H9 (cell line): ENCODE measurements around the gene ATXN10. TPM values are rescaled to one million over a fixed set of nuclear protein-coding genes. Genes with fewer than 3 reads are reported as not detected.

Experiments used
- DNase-seq: peaks from one replicate; pipeline ENCODE4 v3.0.0-alpha.2; 2017
- H2AFZ ChIP-seq: one replicate; pipeline ENCODE4 v1.6.1; 2013; ENCODE audit warnings: mild to moderate bottlenecking, low read length, control low read depth, moderate library complexity
- H2AK5ac ChIP-seq: 2 replicates; pipeline ENCODE4 v1.6.1; 2013; ENCODE audit warnings: low read length, control low read depth, mixed read lengths; ENCODE audit not compliant: insufficient read length
- H2BK120ac ChIP-seq: one replicate; pipeline ENCODE4 v1.6.1; 2013; ENCODE audit warnings: low read depth, mild to moderate bottlenecking, low read length, control low read depth, inconsistent platforms; ENCODE audit not compliant: poor library complexity, severe bottlenecking
- H2BK12ac ChIP-seq: 2 replicates; pipeline ENCODE4 v1.6.1; 2013; ENCODE audit warnings: low read length, control low read depth, mixed read lengths, low read depth; ENCODE audit not compliant: insufficient read length
- H2BK15ac ChIP-seq: 2 replicates; pipeline ENCODE4 v1.6.1; 2013; ENCODE audit warnings: low read depth, low read length, control low read depth
- H2BK20ac ChIP-seq: one replicate; pipeline ENCODE4 v1.6.1; 2013; ENCODE audit warnings: low read depth, mild to moderate bottlenecking, low read length, control low read depth, inconsistent platforms; ENCODE audit not compliant: poor library complexity, severe bottlenecking
- H2BK5ac ChIP-seq: 2 replicates; pipeline ENCODE4 v1.6.1; 2013; ENCODE audit warnings: low read length, control low read depth, mixed read lengths; ENCODE audit not compliant: insufficient read length
- H3K14ac ChIP-seq: 2 replicates; pipeline ENCODE4 v1.6.1; 2013; ENCODE audit warnings: low read length, control low read depth; ENCODE audit not compliant: insufficient read depth
- H3K18ac ChIP-seq: 2 replicates; pipeline ENCODE4 v1.6.1; 2013; ENCODE audit warnings: low read depth, mild to moderate bottlenecking, mixed read lengths, low read length, control low read depth; ENCODE audit not compliant: insufficient read length
- H3K23ac ChIP-seq: 2 replicates; pipeline ENCODE4 v1.6.1; 2013; ENCODE audit warnings: low read length, control low read depth, mixed read lengths, low read depth; ENCODE audit not compliant: insufficient read length
- H3K23me2 ChIP-seq: 2 replicates; pipeline ENCODE4 v1.6.1; 2013; ENCODE audit warnings: low read depth, mild to moderate bottlenecking, mixed read lengths, low read length, control low read depth; ENCODE audit not compliant: insufficient read length, poor library complexity, severe bottlenecking
- H3K27ac ChIP-seq: 2 replicates; pipeline ENCODE4 v1.5.1; 2013; ENCODE audit warnings: low read length, control low read depth, mixed read lengths, low read depth; ENCODE audit not compliant: insufficient read length
- H3K27me3 ChIP-seq: 2 replicates; pipeline ENCODE4 v1.6.1; 2013; ENCODE audit warnings: low read length, control low read depth, inconsistent platforms; ENCODE audit not compliant: insufficient read depth
- H3K4ac ChIP-seq: 2 replicates; pipeline ENCODE4 v1.6.1; 2013; ENCODE audit warnings: low read depth, mild to moderate bottlenecking, control low read depth, inconsistent platforms, low read length, moderate library complexity
- H3K4me1 ChIP-seq: 2 replicates; pipeline ENCODE4 v1.6.1; 2013; ENCODE audit warnings: low read length, control low read depth, inconsistent platforms; ENCODE audit not compliant: insufficient read depth
- H3K4me2 ChIP-seq: 2 replicates; pipeline ENCODE4 v1.6.1; 2013; ENCODE audit warnings: low read length, control low read depth, mixed read lengths; ENCODE audit not compliant: insufficient read length, insufficient read depth
- H3K56ac ChIP-seq: 2 replicates; pipeline ENCODE4 v1.6.1; 2013; ENCODE audit warnings: low read depth, mild to moderate bottlenecking, mixed read lengths, low read length, control low read depth; ENCODE audit not compliant: insufficient read length
- H3K79me1 ChIP-seq: 2 replicates; pipeline ENCODE4 v1.6.1; 2013; ENCODE audit warnings: low read depth, mild to moderate bottlenecking, moderate library complexity, low read length, control low read depth, inconsistent platforms; ENCODE audit not compliant: insufficient read depth, poor library complexity, severe bottlenecking
- H3K79me2 ChIP-seq: 2 replicates; pipeline ENCODE4 v1.6.1; 2013; ENCODE audit warnings: low read length, control low read depth, inconsistent platforms; ENCODE audit not compliant: insufficient read depth
- H3K9ac ChIP-seq: 2 replicates; pipeline ENCODE4 v1.6.1; 2013; ENCODE audit warnings: low read length, control low read depth, mixed read lengths; ENCODE audit not compliant: insufficient read length; ENCODE audit errors: extremely low read depth
- H3K9me3 ChIP-seq: one replicate; pipeline ENCODE4 v1.6.1; 2013; ENCODE audit warnings: low read depth, low read length, inconsistent platforms; ENCODE audit not compliant: control insufficient read depth
- H3T11ph ChIP-seq: one replicate; pipeline ENCODE4 v1.6.1; 2013; ENCODE audit warnings: mild to moderate bottlenecking, low read length, control low read depth, inconsistent platforms
- H4K20me1 ChIP-seq: one replicate; pipeline ENCODE4 v1.6.1; 2013; ENCODE audit not compliant: control insufficient read depth, insufficient read length, insufficient read depth
- H4K5ac ChIP-seq: 2 replicates; pipeline ENCODE4 v1.6.1; 2013; ENCODE audit warnings: low read depth, mild to moderate bottlenecking, mixed read lengths, low read length, control low read depth; ENCODE audit not compliant: insufficient read length
- H4K8ac ChIP-seq: replicated peaks from 2 replicates; pipeline ENCODE4 v1.6.1; 2013; ENCODE audit warnings: low read length, control low read depth, mixed read lengths, low read depth; ENCODE audit not compliant: insufficient read length
- H4K91ac ChIP-seq: 2 replicates; pipeline ENCODE4 v1.6.1; 2013; ENCODE audit warnings: low read depth, mild to moderate bottlenecking, moderate library complexity, mixed read lengths, low read length, control low read depth; ENCODE audit not compliant: insufficient read length
- H3K27ac Mint-ChIP-seq, 3 experiments: 2 replicates in 2 of 3; 3 replicates in 1 of 3; pipeline ENCODE4 v1.8.0; 2020 to 2021; ENCODE audit warnings: mixed read lengths in 3 of 3, mild to moderate bottlenecking in 1 of 3, moderate library complexity in 1 of 3
- H3K27me3 Mint-ChIP-seq: 2 replicates; pipeline ENCODE4 v1.8.0; 2021; ENCODE audit warnings: low read depth, mild to moderate bottlenecking, moderate library complexity, mixed read lengths
- H3K36me3 Mint-ChIP-seq, 3 experiments: 2 replicates in 2 of 3; 3 replicates in 1 of 3; pipeline ENCODE4 v1.8.0; 2020 to 2021; ENCODE audit warnings: low read depth in 3 of 3, mixed read lengths in 3 of 3; ENCODE audit not compliant: insufficient read depth in 1 of 3
- H3K4me1 Mint-ChIP-seq, 2 experiments: 2 replicates each; pipeline ENCODE4 v1.8.0; 2020; ENCODE audit warnings: mixed read lengths in 2 of 2
- H3K4me3 Mint-ChIP-seq, 2 experiments: 2 replicates in 1 of 2; 3 replicates in 1 of 2; pipeline ENCODE4 v1.8.0; 2020 to 2021; ENCODE audit warnings: mild to moderate bottlenecking in 2 of 2, mixed read lengths in 2 of 2, moderate library complexity in 1 of 2
- H3K9me3 Mint-ChIP-seq, 2 experiments: 2 replicates in 1 of 2; 3 replicates in 1 of 2; pipeline ENCODE4 v1.8.0; 2020; ENCODE audit warnings: mild to moderate bottlenecking in 2 of 2, mixed read lengths in 2 of 2, moderate library complexity in 1 of 2
- WGBS: extraction: QIAGEN DNeasy Blood & Tissue Kit; methylation state at CpG from one replicate; pipeline ENCODE4 v1.1.7; 2013; ENCODE audit warnings: missing lambda C conversion rate, low lambda C conversion rate, mixed read lengths; ENCODE audit not compliant: insufficient read length; ENCODE audit errors: extremely low coverage; 5-methylcytosine and 5-hydroxymethylcytosine counted together
- total RNA-seq: library from RNA; stranded (reverse); gene quantifications from 2 replicates; pipeline ENCODE4 v1.2.1, GENCODE V29; 2021
- TF ChIP-seq, protein P1 (sequence below): fragments of 200-600 bp; sonication (generic); conservative IDR thresholded peaks from 3 replicates; pipeline ENCODE4 v1.8.0; 2021; ENCODE audit warnings: antibody characterized with exemption, mild to moderate bottlenecking

The ATXN10 gene
- total RNA-seq, 1 experiment from 2014 or later: 210 TPM

DNA sequence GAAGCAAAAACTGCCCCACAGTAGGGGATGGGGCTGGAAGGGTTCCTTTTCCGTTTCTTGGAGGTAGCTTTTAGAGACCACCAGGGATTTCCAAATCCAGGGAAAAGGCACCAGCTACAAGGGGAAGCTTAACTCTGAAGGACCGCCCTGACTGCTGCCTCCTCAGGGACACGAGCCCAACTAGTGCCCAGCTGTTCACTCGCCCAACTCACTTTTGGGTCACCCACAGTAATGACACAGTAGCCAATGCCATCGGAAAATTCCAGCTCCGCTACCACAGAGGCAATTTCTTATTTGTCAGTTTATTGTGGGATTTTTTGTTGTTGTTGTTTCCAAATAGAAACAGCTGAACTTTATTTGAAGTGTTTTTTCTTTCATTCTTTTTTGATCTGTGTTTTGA is 141.3 kb downstream of the ATXN10 start:
- H3K36me3 Mint-ChIP-seq: peaks cover 14 to 33% (median 24%) of the 10 kb centered on the region in 3 experiments; a peak in 6 of 7 replicates
- TF ChIP-seq, protein P1, sequence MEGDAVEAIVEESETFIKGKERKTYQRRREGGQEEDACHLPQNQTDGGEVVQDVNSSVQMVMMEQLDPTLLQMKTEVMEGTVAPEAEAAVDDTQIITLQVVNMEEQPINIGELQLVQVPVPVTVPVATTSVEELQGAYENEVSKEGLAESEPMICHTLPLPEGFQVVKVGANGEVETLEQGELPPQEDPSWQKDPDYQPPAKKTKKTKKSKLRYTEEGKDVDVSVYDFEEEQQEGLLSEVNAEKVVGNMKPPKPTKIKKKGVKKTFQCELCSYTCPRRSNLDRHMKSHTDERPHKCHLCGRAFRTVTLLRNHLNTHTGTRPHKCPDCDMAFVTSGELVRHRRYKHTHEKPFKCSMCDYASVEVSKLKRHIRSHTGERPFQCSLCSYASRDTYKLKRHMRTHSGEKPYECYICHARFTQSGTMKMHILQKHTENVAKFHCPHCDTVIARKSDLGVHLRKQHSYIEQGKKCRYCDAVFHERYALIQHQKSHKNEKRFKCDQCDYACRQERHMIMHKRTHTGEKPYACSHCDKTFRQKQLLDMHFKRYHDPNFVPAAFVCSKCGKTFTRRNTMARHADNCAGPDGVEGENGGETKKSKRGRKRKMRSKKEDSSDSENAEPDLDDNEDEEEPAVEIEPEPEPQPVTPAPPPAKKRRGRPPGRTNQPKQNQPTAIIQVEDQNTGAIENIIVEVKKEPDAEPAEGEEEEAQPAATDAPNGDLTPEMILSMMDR: no peak
- H3K23me2 ChIP-seq: no peaks in the 10 kb centered on the region

More for the DNA sequence above, 141.3 kb downstream of the ATXN10 start:
- Histone ChIP-seq H2AFZ (no peak overlapping the region), H2BK120ac (no peak overlapping the region), H3K4me2 (no peak overlapping the region), H3K9ac (no peak overlapping the region), H3K4me1 (no peaks in the 10 kb centered on the region), H3K14ac (no peak overlapping the region), H4K5ac (no peak overlapping the region), H4K8ac (no peak overlapping the region), H3T11ph (no peak overlapping the region), H3K79me1 (no peaks in the 10 kb centered on the region), H3K23ac (no peak overlapping the region), H4K20me1 (no peaks in the 10 kb centered on the region), H2AK5ac (no peak overlapping the region), H2BK15ac (no peak overlapping the region), H3K9me3 (no peaks in the 10 kb centered on the region), H3K56ac (no peak overlapping the region), H2BK12ac (no peak overlapping the region), H4K91ac (no peak overlapping the region), H3K27me3 (no peaks in the 10 kb centered on the region), H2BK20ac (no peak overlapping the region), H3K79me2 (no peaks in the 10 kb centered on the region), H3K4ac (no peak overlapping the region), H2BK5ac (no peak overlapping the region), H3K27ac (no peak overlapping the region), H3K18ac (no peak overlapping the region)
- no peaks in the 10 kb centered on the region for H3K9me3 Mint-ChIP-seq
- no peak overlapping the region for H3K27ac Mint-ChIP-seq
- no CpG with 5 or more reads among the region's 6 CpGs for WGBS
- no peaks in the 10 kb centered on the region for H3K27me3 Mint-ChIP-seq
- no peak for DNase-seq
- H3K4me1 Mint-ChIP-seq: peaks cover 4 to 6% of the 10 kb centered on the region in 2 experiments
- H3K4me3 Mint-ChIP-seq: no peak overlapping the region
